Testis (tissue), 2 donors: ENCODE measurements around the gene CCDC74A.
"Not testable (repeated sequence)": the region's sequence is repeated elsewhere in the genome, so short reads cannot be mapped to it uniquely, and the experiment has no call there.

Experiments used
- POLR2A ChIP-seq: fragments of 450-650 bp; IDR thresholded peaks from one replicate; pipeline ENCODE4 v1.6.1; 2017; ENCODE audit warnings: antibody characterized with exemption, mild to moderate bottlenecking, moderate library complexity
- TF ChIP-seq, protein P1 (sequence below), 3 experiments: fragments of 450-650 bp in 2 of 3; fragments of 200-600 bp in 1 of 3; sonication (generic) in 1 of 3; IDR thresholded peaks; one replicate each; pipeline ENCODE4 v1.5.1; 2016 to 2019; ENCODE audit warnings: antibody characterized with exemption in 3 of 3, mild to moderate bottlenecking in 2 of 3, moderate library complexity in 1 of 3

DNA sequence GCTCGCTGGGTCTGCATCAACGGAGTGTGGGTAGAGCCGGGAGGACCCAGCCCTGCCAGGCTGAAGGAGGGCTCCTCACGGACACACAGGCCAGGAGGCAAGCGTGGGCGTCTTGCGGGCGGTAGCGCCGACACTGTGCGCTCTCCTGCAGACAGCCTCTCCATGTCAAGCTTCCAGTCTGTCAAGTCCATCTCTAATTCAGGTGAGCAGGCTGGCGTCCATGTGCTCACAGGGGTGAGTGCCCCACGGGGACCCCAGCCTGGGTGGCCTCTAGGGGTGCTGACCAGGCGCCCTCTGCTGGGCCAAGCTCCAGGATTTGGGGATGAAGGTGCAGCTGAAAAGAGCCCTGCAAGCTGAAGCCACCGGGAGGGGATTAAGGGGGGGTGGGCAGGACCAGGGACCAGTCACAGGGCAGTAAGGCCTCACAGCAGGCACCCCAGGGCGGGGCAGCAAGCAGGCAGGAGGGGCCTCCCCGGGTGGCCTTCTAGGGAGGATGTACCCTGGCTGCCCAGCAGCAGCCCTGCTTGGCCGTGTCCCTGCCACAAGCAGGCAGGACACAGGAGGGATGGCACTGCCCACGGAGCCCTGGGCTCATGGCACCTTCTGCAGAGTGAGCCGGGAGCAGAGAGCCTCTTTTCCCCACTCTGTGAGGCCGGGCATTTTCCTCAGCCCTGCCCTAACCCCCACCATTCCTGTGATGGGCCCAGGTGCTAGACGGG, 3.1 kb downstream of the CCDC74A start:
- TF ChIP-seq, protein P1, sequence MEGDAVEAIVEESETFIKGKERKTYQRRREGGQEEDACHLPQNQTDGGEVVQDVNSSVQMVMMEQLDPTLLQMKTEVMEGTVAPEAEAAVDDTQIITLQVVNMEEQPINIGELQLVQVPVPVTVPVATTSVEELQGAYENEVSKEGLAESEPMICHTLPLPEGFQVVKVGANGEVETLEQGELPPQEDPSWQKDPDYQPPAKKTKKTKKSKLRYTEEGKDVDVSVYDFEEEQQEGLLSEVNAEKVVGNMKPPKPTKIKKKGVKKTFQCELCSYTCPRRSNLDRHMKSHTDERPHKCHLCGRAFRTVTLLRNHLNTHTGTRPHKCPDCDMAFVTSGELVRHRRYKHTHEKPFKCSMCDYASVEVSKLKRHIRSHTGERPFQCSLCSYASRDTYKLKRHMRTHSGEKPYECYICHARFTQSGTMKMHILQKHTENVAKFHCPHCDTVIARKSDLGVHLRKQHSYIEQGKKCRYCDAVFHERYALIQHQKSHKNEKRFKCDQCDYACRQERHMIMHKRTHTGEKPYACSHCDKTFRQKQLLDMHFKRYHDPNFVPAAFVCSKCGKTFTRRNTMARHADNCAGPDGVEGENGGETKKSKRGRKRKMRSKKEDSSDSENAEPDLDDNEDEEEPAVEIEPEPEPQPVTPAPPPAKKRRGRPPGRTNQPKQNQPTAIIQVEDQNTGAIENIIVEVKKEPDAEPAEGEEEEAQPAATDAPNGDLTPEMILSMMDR (IDR thresholded peaks at IDR 0.05) = not testable (repeated sequence)
- not testable (repeated sequence) for TF ChIP-seq POLR2A
